H1 (cell line): ENCODE measurements around the gene ACAD11. TPM values are rescaled to one million over a fixed set of nuclear protein-coding genes. Genes with fewer than 3 reads are reported as not detected.

Source experiments
- CTCF ChIA-PET: fragments of 300-600 bp; sonication (Branson Sonifier 250); formaldehyde crosslinking; loops from one replicate; lab custom pipeline; 2021; ENCODE audit not compliant: partially characterized antibody; lab: Charles Lee
- POLR2A ChIA-PET: fragments of 300-600 bp; sonication (Branson Sonifier 250); formaldehyde crosslinking; loops from one replicate; lab custom pipeline; 2021; ENCODE audit warnings: inconsistent platforms; ENCODE audit not compliant: partially characterized antibody; lab: Charles Lee
- DNase-seq, 2 experiments: peaks; one replicate each; pipeline versions ENCODE4 v3.0.0 to v3.0.0-alpha.2; 2010 to 2022; ENCODE audit warnings: low spot score in 2 of 2, low read depth in 1 of 2, mixed read lengths in 1 of 2
- FAIRE-seq: peaks from 2 replicates; lab custom pipeline; 2011; peaks lifted over from hg19 to GRCh38; lab: Jason Lieb, UNC
- H2AFZ ChIP-seq: 2 replicates; pipeline ENCODE4 v1.8.1; 2012; ENCODE audit warnings: low read length, inconsistent platforms
- H2AK5ac ChIP-seq: 2 replicates; pipeline ENCODE4 v1.6.1; 2013; ENCODE audit warnings: low read depth, low read length
- H2BK120ac ChIP-seq: replicated peaks from 2 replicates; pipeline ENCODE3; 2013; ENCODE audit warnings: low read depth, low read length, inconsistent platforms
- H2BK12ac ChIP-seq: 2 replicates; pipeline ENCODE4 v1.6.1; 2013; ENCODE audit warnings: low read depth, low read length
- H2BK15ac ChIP-seq: 2 replicates; pipeline ENCODE4 v1.6.1; 2013; ENCODE audit warnings: low read length
- H2BK20ac ChIP-seq: 2 replicates; pipeline ENCODE4 v1.6.1; 2013; ENCODE audit warnings: low read length
- H2BK5ac ChIP-seq: 2 replicates; pipeline ENCODE4 v1.6.1; 2013; ENCODE audit warnings: low read depth, low read length
- H3K14ac ChIP-seq: 2 replicates; pipeline ENCODE4 v1.6.1; 2013; ENCODE audit warnings: inconsistent platforms; ENCODE audit not compliant: insufficient read length
- H3K18ac ChIP-seq: 2 replicates; pipeline ENCODE4 v1.6.1; 2013; ENCODE audit warnings: low read length; ENCODE audit errors: extremely low read depth
- H3K23ac ChIP-seq: 2 replicates; pipeline ENCODE4 v1.6.1; 2013; ENCODE audit warnings: inconsistent platforms; ENCODE audit not compliant: insufficient read length
- H3K23me2 ChIP-seq: 2 replicates; pipeline ENCODE4 v1.6.1; 2013; ENCODE audit warnings: low read depth, low read length
- H3K27ac ChIP-seq: 2 replicates; pipeline ENCODE4 v1.6.1; 2011; ENCODE audit warnings: low read depth, low read length, inconsistent platforms
- H3K27me3 ChIP-seq, 4 experiments: replicated peaks in 1 of 4; 1 replicate in 1 of 4; 2 replicates in 3 of 4; pipeline versions ENCODE4 v1.6.1 to v1.8.1; 2011 to 2013; ENCODE audit warnings: low read length in 3 of 4, mild to moderate bottlenecking in 3 of 4, inconsistent platforms in 2 of 4, mixed read lengths in 2 of 4, moderate library complexity in 1 of 4; ENCODE audit not compliant: control insufficient read depth in 3 of 4, insufficient read depth in 3 of 4; ENCODE audit errors: extremely low read depth in 1 of 4
- H3K36me3 ChIP-seq, 4 experiments: 2 replicates each; pipeline versions ENCODE4 v1.6.1 to v1.8.1; 2011 to 2013; ENCODE audit warnings: mild to moderate bottlenecking in 4 of 4, low read length in 3 of 4, moderate library complexity in 2 of 4, control low read depth in 1 of 4, inconsistent platforms in 1 of 4; ENCODE audit not compliant: insufficient read depth in 4 of 4, control insufficient read depth in 2 of 4
- H3K4ac ChIP-seq: replicated peaks from 2 replicates; pipeline ENCODE3; 2013; ENCODE audit warnings: low read length, low read depth, mixed read lengths, inconsistent platforms; ENCODE audit not compliant: insufficient read length
- H3K4me1 ChIP-seq, 4 experiments: replicated peaks in 1 of 4; 1 replicate in 1 of 4; 2 replicates in 3 of 4; pipeline versions ENCODE4 v1.6.1 to v1.8.1; 2011 to 2013; ENCODE audit warnings: low read length in 3 of 4, inconsistent platforms in 2 of 4, mixed read lengths in 1 of 4; ENCODE audit not compliant: insufficient read depth in 4 of 4, control insufficient read depth in 3 of 4
- H3K4me2 ChIP-seq, 2 experiments: 2 replicates each; pipeline versions ENCODE4 v1.6.1 to v1.8.1; 2011 to 2013; ENCODE audit warnings: low read depth in 2 of 2, low read length in 2 of 2, control low read depth in 1 of 2, inconsistent platforms in 1 of 2, mild to moderate bottlenecking in 1 of 2; ENCODE audit not compliant: insufficient read depth in 1 of 2
- H3K4me3 ChIP-seq, 4 experiments: fragments of 200-600, 300-600 bp in 1 of 4; sonication (generic), shearing (Covaris generic), sonication (Bioruptor Twin) in 1 of 4; 2 replicates each; pipeline versions ENCODE4 v1.5.1 to v1.8.1; 2011 to 2016; ENCODE audit warnings: low read length in 4 of 4, low read depth in 3 of 4, control low read depth in 2 of 4, inconsistent platforms in 2 of 4, mild to moderate bottlenecking in 2 of 4, mixed read lengths in 1 of 4, moderate library complexity in 1 of 4; ENCODE audit not compliant: insufficient read depth in 2 of 4; ENCODE audit errors: extremely low read depth in 1 of 4
- H3K56ac ChIP-seq: replicated peaks from 2 replicates; pipeline ENCODE3; 2013; ENCODE audit warnings: low read depth, mild to moderate bottlenecking, mixed read lengths, low read length, inconsistent platforms; ENCODE audit not compliant: insufficient read length
- H3K79me1 ChIP-seq: 2 replicates; pipeline ENCODE4 v1.6.1; 2013; ENCODE audit warnings: low read depth, low read length, control low read depth
- H3K79me2 ChIP-seq, 2 experiments: 2 replicates each; pipeline versions ENCODE4 v1.6.1 to v1.8.1; 2012 to 2013; ENCODE audit warnings: low read length in 2 of 2, mild to moderate bottlenecking in 2 of 2, inconsistent platforms in 1 of 2; ENCODE audit not compliant: insufficient read depth in 2 of 2, control insufficient read depth in 1 of 2
- H3K9ac ChIP-seq, 4 experiments: replicated peaks in 1 of 4; 1 replicate in 1 of 4; 2 replicates in 3 of 4; pipeline versions ENCODE4 v1.6.1 to v1.8.1; 2011 to 2013; ENCODE audit warnings: low read depth in 3 of 4, low read length in 3 of 4, control low read depth in 2 of 4, mild to moderate bottlenecking in 2 of 4, moderate library complexity in 2 of 4, inconsistent platforms in 1 of 4; ENCODE audit errors: extremely low read depth in 1 of 4
- H3K9me3 ChIP-seq, 2 experiments: 2 replicates each; pipeline versions ENCODE4 v1.6.1 to v1.8.1; 2012 to 2013; ENCODE audit warnings: mild to moderate bottlenecking in 2 of 2, moderate library complexity in 2 of 2, control low read depth in 1 of 2, inconsistent platforms in 1 of 2, low read depth in 1 of 2, low read length in 1 of 2, mixed read lengths in 1 of 2; ENCODE audit not compliant: insufficient read depth in 2 of 2
- H4K20me1 ChIP-seq, 2 experiments: replicated peaks in 1 of 2; 2 replicates each; pipeline versions ENCODE3 to v1.8.1; 2011 to 2013; ENCODE audit warnings: inconsistent platforms in 2 of 2, low read length in 2 of 2, mild to moderate bottlenecking in 1 of 2; ENCODE audit not compliant: insufficient read depth in 2 of 2, control insufficient read depth in 1 of 2
- H4K5ac ChIP-seq: 2 replicates; pipeline ENCODE4 v1.6.1; 2013; ENCODE audit warnings: low read length, low read depth, mixed read lengths, inconsistent platforms; ENCODE audit not compliant: insufficient read length
- H4K8ac ChIP-seq: 2 replicates; pipeline ENCODE4 v1.8.0; 2013; ENCODE audit warnings: mild to moderate bottlenecking, moderate library complexity, low read length, inconsistent platforms; ENCODE audit not compliant: insufficient read depth; ENCODE audit errors: extremely low read depth
- H4K91ac ChIP-seq: replicated peaks from 2 replicates; pipeline ENCODE3; 2013; ENCODE audit warnings: low read length, mixed read lengths, inconsistent platforms; ENCODE audit not compliant: insufficient read length
- ATF2 ChIP-seq: IDR thresholded peaks from 2 replicates; pipeline ENCODE4 v1.6.1; 2012; ENCODE audit warnings: low read length, inconsistent platforms
- E2F6 ChIP-seq: IDR thresholded peaks from 2 replicates; pipeline ENCODE4 v1.6.1; 2012; ENCODE audit warnings: inconsistent platforms
- GABPA ChIP-seq: IDR thresholded peaks from 2 replicates; pipeline ENCODE4 v1.6.1; 2011; ENCODE audit warnings: mild to moderate bottlenecking, low read length, moderate library complexity, borderline replicate concordance; ENCODE audit not compliant: insufficient read depth
- GTF2F1 ChIP-seq: IDR thresholded peaks from 2 replicates; pipeline ENCODE4 v1.6.1; 2012; ENCODE audit warnings: low read depth, low read length, improper control_type of control experiment, borderline replicate concordance
- HDAC2 ChIP-seq, 2 experiments: fragments of 300-600 bp in 1 of 2; sonication (generic) in 1 of 2; IDR thresholded peaks; 2 replicates each; pipeline ENCODE4 v1.6.1; 2011 to 2012; ENCODE audit warnings: low read depth in 2 of 2, low read length in 2 of 2, mild to moderate bottlenecking in 2 of 2, moderate library complexity in 2 of 2, borderline replicate concordance in 1 of 2, inconsistent platforms in 1 of 2
- HDAC6 ChIP-seq: IDR thresholded peaks from one replicate; pipeline ENCODE4 v1.7.1; 2012; ENCODE audit warnings: low read depth, mild to moderate bottlenecking, inconsistent platforms, low read length, moderate library complexity
- KDM4A ChIP-seq: IDR thresholded peaks from one replicate; pipeline ENCODE4 v1.7.1; 2012; ENCODE audit warnings: low read depth, mild to moderate bottlenecking, moderate library complexity, low read length, inconsistent platforms; ENCODE audit not compliant: severe bottlenecking
- POLR2AphosphoS5 ChIP-seq: IDR thresholded peaks from 2 replicates; pipeline ENCODE4 v1.6.1; 2011; ENCODE audit warnings: low read depth, low read length
- RNF2 ChIP-seq: fragments of 200-900, 300-1000 bp; sonication (generic); IDR thresholded peaks from 2 replicates; pipeline ENCODE4 v1.7.1; 2016; ENCODE audit warnings: borderline replicate concordance, low read depth, mild to moderate bottlenecking, antibody characterized with exemption, low read length; ENCODE audit not compliant: poor library complexity, severe bottlenecking; ENCODE audit errors: missing control alignments
- SIRT6 ChIP-seq: IDR thresholded peaks from one replicate; pipeline ENCODE4 v1.7.1; 2012; ENCODE audit warnings: low read length, inconsistent platforms
- TAF7 ChIP-seq: optimal IDR thresholded peaks from 2 replicates; pipeline ENCODE3; 2011; ENCODE audit warnings: low read depth, mild to moderate bottlenecking, inconsistent platforms, low read length, moderate library complexity, borderline replicate concordance
- WGBS, 2 experiments: shearing (Covaris generic) in 1 of 2; methylation state at CpG; one replicate each; pipeline versions ENCODE4 v1.1.6 to v1.1.7; 2013 to 2015; ENCODE audit warnings: low lambda C conversion rate in 2 of 2, mixed read lengths in 2 of 2, inconsistent platforms in 1 of 2, low coverage in 1 of 2, missing lambda C conversion rate in 1 of 2; ENCODE audit not compliant: insufficient replicate concordance in 2 of 2, insufficient coverage in 1 of 2, insufficient read length in 1 of 2; ENCODE audit errors: extremely low coverage in 1 of 2, missing lambda C conversion rate in 1 of 2; 5-methylcytosine and 5-hydroxymethylcytosine counted together
- polyA plus RNA-seq, 7 experiments: library from polyadenylated mRNA; depleted of rRNA in 3 of 7; stranded (reverse) in 5 of 7; unstranded in 2 of 7; fragments of >200 nt in 5 of 7; fragments of 200-250 nt in 2 of 7; gene quantifications; 1 replicate in 5 of 7; 2 replicates in 1 of 7; 4 replicates in 1 of 7; pipeline versions ENCODE4 v1.2.1 to v1.2.3, GENCODE V29; 2011 to 2013; ENCODE audit warnings: missing spikeins in 2 of 7, mixed read lengths in 2 of 7
- total RNA-seq: library from RNA; stranded (reverse); fragmentation: NEBNext Ultra II Directional; extraction: Animal tissue kit (Norgen Biotek cat#: 25700); gene quantifications from 2 replicates; pipeline ENCODE4 v1.2.1, GENCODE V29; 2021

The ACAD11 gene
- total and polyA plus RNA-seq, 2 of the 8 experiments (the other 6 are each of a cell fraction or from before 2014, with no cell fraction given), result 5.5 to 11.0 TPM

GRCh38 chr3:132643366-132643765 is 16.2 kb downstream of the ACAD11 start:
- POLR2A ChIA-PET, result no interaction called here
- H3K27me3 ChIP-seq, result no peaks in the 10 kb centered on the region
- WGBS, 2 experiments, result 78% methylated on average over 2 of the region's 2 CpGs; no CpG with 5 or more reads in 1 of the 2 experiments
- no peaks in the 10 kb centered on the region for H3K9me3 ChIP-seq
- no peak overlapping the region for H4K8ac ChIP-seq
- H3K56ac ChIP-seq, result no peak overlapping the region
- no peak overlapping the region for H2BK12ac ChIP-seq
- H2AFZ ChIP-seq, result no peak overlapping the region
- peaks cover 0 to 5% (median 1%) of the 10 kb centered on the region in 4 experiments; a peak in 1 of 8 replicates for H3K36me3 ChIP-seq
- H3K27ac ChIP-seq, result no peak overlapping the region
- DNase-seq (no peak), FAIRE-seq (no peak)
- no peak overlapping the region for H4K5ac ChIP-seq
- no peaks in the 10 kb centered on the region for H3K4me1 ChIP-seq
- no peaks in the 10 kb centered on the region for H3K79me2 ChIP-seq
- no peak overlapping the region for H2BK15ac ChIP-seq
- H2BK20ac ChIP-seq, result no peak overlapping the region
- no peak overlapping the region for H2BK5ac ChIP-seq
- CTCF ChIA-PET, result interaction anchor here (0.7 to 6.7 kb wide), 25 partner anchors 11 to 134 kb away, joined by 3 to 163 read pairs (median 4); partner anchors contain the start of genes ACAD11 and NPHP3
- no peak overlapping the region for H3K23ac ChIP-seq
- no peaks in the 10 kb centered on the region for H3K23me2 ChIP-seq
- no peak overlapping the region for H3K4me2 ChIP-seq
- no peak overlapping the region for H2BK120ac ChIP-seq
- no peak overlapping the region for H3K9ac ChIP-seq
- no peak overlapping the region for H3K14ac ChIP-seq
- H4K91ac ChIP-seq, result no peak overlapping the region
- H3K4me3 ChIP-seq, result no peak overlapping the region
- no peaks in the 10 kb centered on the region for H3K79me1 ChIP-seq
- H3K4ac ChIP-seq, result no peak overlapping the region
- H4K20me1 ChIP-seq, result no peaks in the 10 kb centered on the region
- no peak overlapping the region for H2AK5ac ChIP-seq
- H3K18ac ChIP-seq, result no peak overlapping the region
- no peak for TF ChIP-seq POLR2AphosphoS5
- TF ChIP-seq KDM4A, result no peak
- TF ChIP-seq RNF2, result no peak
- no peak for TF ChIP-seq E2F6
- TF ChIP-seq ATF2, result no peak
- TF ChIP-seq HDAC6, result no peak
- TF ChIP-seq HDAC2 (IDR thresholded peaks at IDR 0.05; ENCODE audit: borderline replicate concordance in 1 of 2, low read depth in 2 of 2, low read length in 2 of 2), result no peak
- TF ChIP-seq SIRT6, result no peak
- TF ChIP-seq GABPA, result no peak
- TF ChIP-seq GTF2F1, result no peak
- TF ChIP-seq TAF7, result no peak
